WI38 (cell line): ENCODE measurements around the gene SPHK2.
"Not testable (repeated sequence)": the region's sequence is repeated elsewhere in the genome, so short reads cannot be mapped to it uniquely, and the experiment has no call there.

ENCODE experiments used
- H3K4me3 ChIP-seq: 2 replicates; pipeline ENCODE4 v1.5.1; 2011; ENCODE audit warnings: low read depth, mild to moderate bottlenecking, control low read depth, low read length
- TF ChIP-seq, protein P1 (sequence below): IDR thresholded peaks from 2 replicates; pipeline ENCODE4 v1.5.1; 2012; ENCODE audit warnings: low read depth, mild to moderate bottlenecking, control low read depth, low read length

The SPHK2 gene

DNA sequence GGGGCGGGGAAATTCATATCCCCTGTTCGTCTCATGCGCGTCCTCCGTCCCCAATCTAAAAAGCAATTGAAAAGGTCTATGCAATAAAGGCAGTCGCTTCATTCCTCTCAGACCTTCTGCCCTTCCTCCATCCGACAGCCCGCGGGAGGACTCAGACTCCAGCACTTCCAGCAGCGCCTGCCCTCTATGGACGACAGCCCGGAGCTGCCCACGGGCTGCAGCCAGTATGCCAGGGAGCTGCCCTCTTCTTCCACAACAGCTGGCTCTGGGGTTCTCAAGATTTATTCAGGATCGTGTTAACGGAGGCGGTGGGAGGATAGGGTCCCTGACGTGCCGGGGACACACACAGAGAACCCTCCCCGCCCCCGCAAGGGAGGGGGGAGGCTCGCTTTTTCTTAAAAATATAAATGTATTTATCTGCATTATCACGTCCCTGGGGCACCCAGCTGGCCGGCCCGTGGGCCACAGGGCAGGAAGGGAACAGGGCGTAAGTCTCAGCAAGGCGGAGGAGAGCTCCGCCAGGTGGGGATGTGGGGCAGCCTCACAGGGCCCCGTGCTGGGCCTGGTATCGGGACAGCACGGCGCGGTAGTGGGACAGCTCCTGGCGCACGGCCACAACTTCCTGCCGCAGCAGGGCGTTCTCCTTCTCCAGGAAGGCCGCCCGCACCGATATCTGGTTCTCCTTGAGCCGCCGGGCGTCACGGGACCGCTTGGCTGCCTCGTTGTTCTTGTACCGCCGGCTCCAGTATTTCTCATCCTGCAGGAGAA is 11.2 kb downstream of the SPHK2 start:
- TF ChIP-seq, protein P1, sequence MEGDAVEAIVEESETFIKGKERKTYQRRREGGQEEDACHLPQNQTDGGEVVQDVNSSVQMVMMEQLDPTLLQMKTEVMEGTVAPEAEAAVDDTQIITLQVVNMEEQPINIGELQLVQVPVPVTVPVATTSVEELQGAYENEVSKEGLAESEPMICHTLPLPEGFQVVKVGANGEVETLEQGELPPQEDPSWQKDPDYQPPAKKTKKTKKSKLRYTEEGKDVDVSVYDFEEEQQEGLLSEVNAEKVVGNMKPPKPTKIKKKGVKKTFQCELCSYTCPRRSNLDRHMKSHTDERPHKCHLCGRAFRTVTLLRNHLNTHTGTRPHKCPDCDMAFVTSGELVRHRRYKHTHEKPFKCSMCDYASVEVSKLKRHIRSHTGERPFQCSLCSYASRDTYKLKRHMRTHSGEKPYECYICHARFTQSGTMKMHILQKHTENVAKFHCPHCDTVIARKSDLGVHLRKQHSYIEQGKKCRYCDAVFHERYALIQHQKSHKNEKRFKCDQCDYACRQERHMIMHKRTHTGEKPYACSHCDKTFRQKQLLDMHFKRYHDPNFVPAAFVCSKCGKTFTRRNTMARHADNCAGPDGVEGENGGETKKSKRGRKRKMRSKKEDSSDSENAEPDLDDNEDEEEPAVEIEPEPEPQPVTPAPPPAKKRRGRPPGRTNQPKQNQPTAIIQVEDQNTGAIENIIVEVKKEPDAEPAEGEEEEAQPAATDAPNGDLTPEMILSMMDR = no peak
- H3K4me3 ChIP-seq = no peak overlapping the region

DNA sequence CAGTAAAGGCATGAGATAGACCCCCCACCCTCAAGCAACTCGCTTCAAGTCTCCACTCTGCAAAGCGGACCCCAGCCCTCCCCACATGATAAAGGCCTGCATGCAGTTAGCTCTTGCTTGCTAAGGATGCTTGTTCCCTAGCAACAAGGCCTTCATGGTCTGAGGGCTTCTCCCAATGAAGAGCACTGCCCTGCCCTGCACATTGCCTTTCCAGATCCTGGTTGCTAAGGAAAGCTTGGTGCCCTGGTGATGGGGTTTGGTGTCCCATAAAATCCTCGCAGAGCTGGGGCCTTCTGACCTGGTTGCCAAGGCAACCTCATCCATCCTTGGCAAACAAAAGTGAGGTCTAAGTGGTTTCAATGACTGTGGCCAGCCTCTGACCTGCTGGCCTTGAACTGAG is 11.9 kb downstream of the SPHK2 start:
- TF ChIP-seq, protein P1 = no peak
- no peak overlapping the region for H3K4me3 ChIP-seq

DNA sequence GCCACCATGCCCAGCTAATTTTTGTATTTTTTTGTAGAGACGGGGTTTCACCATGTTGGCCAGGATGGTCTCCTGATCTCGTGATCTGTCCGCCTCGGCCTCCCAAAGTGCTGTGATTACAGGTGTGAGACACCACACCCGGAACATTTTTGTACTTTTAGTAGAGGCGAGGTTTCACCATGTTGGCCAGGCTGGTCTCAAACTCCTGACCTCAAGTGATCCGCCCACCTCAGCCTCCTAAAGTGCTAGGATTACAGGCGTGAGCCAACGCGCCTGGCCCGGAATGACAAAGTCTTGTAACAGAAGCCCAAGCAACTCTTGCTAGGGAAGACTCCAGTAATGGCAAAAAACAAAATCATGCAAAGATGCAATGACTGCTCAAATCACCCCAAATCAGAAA is 13.0 kb downstream of the SPHK2 start:
- not testable (repeated sequence) for H3K4me3 ChIP-seq

DNA sequence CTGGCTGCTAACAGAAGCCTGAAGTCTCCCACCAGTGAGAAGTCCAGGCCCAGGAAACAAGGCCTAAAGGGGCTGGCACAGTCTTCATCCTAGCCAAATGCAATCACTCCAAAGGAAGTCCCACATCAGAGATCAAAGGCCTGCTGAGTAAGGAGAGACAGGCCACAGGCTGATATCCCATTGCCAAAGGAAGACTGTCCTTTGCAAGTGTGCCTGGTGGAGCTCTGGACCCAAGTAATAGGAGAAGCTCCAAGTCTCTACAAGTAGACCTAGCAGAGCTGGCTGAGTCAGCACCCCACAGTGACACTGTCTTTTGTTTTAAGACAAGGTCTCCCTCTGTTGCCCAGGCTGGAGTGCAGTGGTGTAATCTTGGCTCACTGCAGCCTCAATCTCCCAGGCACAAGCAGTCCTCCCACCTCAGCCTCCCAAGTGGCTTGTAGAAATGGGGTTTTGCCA is 13.4 kb downstream of the SPHK2 start:
- TF ChIP-seq, protein P1 = no peak
- H3K4me3 ChIP-seq = no peak overlapping the region

DNA sequence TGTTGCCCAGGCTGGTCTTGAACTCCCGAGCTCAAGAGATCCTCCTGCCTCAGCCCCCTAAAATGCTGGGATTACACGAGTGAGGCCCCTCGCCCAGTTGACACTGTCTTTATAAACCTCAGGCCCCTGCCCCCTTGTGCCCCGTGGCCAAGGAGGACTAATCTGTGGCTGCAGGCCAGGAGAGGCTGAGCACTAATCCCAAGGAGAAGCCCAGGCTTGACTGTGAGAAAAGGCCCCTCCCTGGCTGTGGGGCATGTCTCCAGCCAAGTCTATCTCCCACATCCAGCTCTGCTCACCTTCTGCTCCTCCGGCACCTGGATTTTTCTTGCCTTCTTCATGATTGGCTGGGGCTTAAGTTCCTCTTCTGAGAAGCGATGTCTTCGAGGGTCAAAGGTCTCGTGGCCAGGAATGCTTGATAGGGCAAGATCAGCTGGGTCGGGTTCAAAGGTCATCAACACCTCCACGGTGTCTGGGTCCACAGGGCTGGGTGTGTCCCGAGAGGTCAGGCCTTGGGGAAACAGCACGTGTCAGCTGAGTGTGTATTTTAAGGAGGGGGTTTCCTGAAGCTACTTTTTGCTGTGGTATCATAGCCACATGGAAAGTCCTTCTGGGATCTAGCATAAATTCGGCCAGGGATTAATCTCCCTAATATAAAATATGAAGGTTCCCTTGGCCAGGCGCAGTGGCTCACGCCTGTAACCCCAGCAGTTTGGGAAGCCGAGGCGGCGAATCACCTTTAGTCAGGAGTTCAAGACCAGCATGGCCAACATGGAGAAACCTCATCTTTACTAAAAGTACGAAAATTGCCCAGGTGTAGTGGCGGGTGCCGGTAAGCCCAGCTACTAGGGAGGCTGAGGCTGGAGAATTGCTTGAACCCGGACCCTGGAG is 14.1 kb downstream of the SPHK2 start:
- TF ChIP-seq, protein P1 = no peak
- no peak overlapping the region for H3K4me3 ChIP-seq

DNA sequence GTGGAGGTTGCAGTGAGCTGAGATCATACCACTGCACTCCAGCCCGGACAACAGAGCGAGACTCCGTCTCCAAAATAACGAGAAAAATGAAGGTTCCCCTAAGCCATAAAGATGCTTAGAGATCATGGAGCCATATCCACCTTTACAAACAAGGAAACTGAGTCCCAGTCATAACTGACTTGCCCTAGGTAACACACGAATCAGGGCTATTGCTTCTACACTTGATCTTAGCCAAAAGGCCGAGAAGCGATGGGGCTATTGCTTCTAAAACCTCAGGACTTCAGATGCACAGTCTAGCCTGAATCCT is 14.7 kb downstream of the SPHK2 start:
- H3K4me3 ChIP-seq = no peak overlapping the region
- TF ChIP-seq, protein P1 = no peak

DNA sequence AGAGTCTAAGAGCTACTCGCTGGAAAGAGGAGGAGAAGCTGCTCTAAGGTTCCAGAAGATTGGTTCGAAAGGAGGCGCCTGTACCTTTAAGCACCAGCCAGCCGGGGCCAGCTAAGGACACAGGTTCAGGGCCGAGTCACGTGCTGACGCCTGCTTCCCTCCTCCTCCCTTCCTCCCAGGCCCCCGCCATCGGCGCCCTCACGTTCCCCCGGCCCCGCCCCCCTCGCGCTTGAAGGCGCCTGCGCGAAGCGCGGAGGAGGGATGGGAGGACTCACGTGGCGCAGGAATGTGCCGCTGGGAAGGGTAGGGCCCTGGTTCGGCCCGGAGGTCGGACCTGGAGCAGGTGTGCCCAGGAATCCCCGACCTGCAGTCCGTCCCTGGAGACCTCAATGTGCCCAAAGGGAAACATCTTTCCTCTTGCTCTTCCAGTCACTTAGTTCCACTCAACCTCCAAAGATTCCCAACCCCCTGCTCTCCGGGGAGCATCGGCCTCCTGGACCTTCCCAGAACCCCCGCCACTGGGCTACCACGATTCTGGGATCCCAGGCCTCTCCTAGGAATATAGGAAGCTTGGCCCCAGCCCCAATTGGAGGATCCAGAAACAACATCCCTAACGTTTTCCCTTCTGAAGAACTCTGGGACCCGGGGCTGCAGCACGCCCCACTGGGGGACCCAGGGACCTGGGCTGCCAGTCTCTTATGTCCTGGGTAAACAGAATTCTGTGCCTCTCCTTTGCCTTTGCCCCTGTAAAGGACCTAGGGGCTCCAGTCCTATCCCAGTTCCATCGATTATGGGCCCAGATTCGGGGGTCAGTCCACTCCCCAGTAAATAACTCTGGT is 15.3 kb downstream of the SPHK2 start:
- peak overlapping the region; percentile 16; the same call in 1 of the 2 replicates for H3K4me3 ChIP-seq
- TF ChIP-seq, protein P1 = no peak
